Endothelial cell of umbilical vein (primary cell): ENCODE measurements around the gene RAB3B. TPM values are rescaled to one million over a fixed set of nuclear protein-coding genes. Genes with fewer than 3 reads are reported as not detected.

Experiments used
- BruUV-seq: library from RNA; stranded (reverse); fragments of 400-500 nt; replicated peaks from 2 replicates; lab custom pipeline; 2021; lab: Mats Ljungman, UMichigan
- CTCF ChIA-PET: fragments of 300-600, 350-600 bp; sonication (Branson Sonifier 250); formaldehyde crosslinking; loops from one replicate; lab custom pipeline; 2021; ENCODE audit warnings: antibody characterized with exemption, inconsistent platforms; lab: Charles Lee
- POLR2A ChIA-PET: fragments of 300-600, 350-600 bp; sonication (Branson Sonifier 250); formaldehyde crosslinking; loops from one replicate; lab custom pipeline; 2021; ENCODE audit warnings: antibody characterized with exemption, inconsistent platforms; lab: Charles Lee
- DNase-seq: peaks from one replicate; pipeline ENCODE4 v3.0.0-alpha.2; 2011; ENCODE audit warnings: low read depth, low spot score
- FAIRE-seq: peaks from 2 replicates; lab custom pipeline; 2011; peaks lifted over from hg19 to GRCh38; lab: Jason Lieb, UNC
- H2AFZ ChIP-seq: 2 replicates; pipeline ENCODE4 v1.6.0; 2012; ENCODE audit warnings: low read depth, low read length, control low read depth, inconsistent platforms
- H3K27ac ChIP-seq: 2 replicates; pipeline ENCODE4 v1.5.1; 2011; ENCODE audit warnings: low read depth, mild to moderate bottlenecking, control low read depth, low read length, moderate library complexity; ENCODE audit not compliant: insufficient read depth
- H3K27me3 ChIP-seq, 2 experiments: 2 replicates each; pipeline versions ENCODE4 v1.6.0 to v1.6.1; 2011; ENCODE audit warnings: low read length in 2 of 2, mixed read lengths in 1 of 2; ENCODE audit not compliant: control insufficient read depth in 2 of 2, insufficient read depth in 2 of 2
- H3K36me3 ChIP-seq, 2 experiments: 2 replicates in 1 of 2; 3 replicates in 1 of 2; pipeline ENCODE4 v1.5.1; 2011; ENCODE audit warnings: low read length in 2 of 2, mild to moderate bottlenecking in 1 of 2, moderate library complexity in 1 of 2; ENCODE audit not compliant: control insufficient read depth in 2 of 2, insufficient read depth in 2 of 2; ENCODE audit errors: extremely low read depth in 1 of 2
- H3K4me1 ChIP-seq: 3 replicates; pipeline ENCODE4 v1.5.1; 2011; ENCODE audit warnings: mild to moderate bottlenecking, low read length; ENCODE audit not compliant: control insufficient read depth, insufficient read depth; ENCODE audit errors: extremely low read depth
- H3K4me2 ChIP-seq: 2 replicates; pipeline ENCODE4 v1.6.1; 2011; ENCODE audit warnings: low read length, control low read depth, mixed read lengths; ENCODE audit not compliant: insufficient read depth
- H3K4me3 ChIP-seq, 3 experiments: fragments of 200-600 bp in 1 of 3; sonication (generic), shearing (Covaris generic) in 1 of 3; replicated peaks in 1 of 3; 2 replicates each; pipeline ENCODE4 v1.5.1; 2011 to 2016; ENCODE audit warnings: control low read depth in 3 of 3, low read length in 3 of 3, mild to moderate bottlenecking in 2 of 3, inconsistent platforms in 1 of 3, low read depth in 1 of 3, moderate library complexity in 1 of 3; ENCODE audit not compliant: insufficient read depth in 1 of 3
- H3K79me2 ChIP-seq: 2 replicates; pipeline ENCODE4 v1.6.0; 2012; ENCODE audit warnings: low read length, inconsistent platforms; ENCODE audit not compliant: control insufficient read depth, insufficient read depth
- H3K9ac ChIP-seq: replicated peaks from 2 replicates; pipeline ENCODE3; 2011; ENCODE audit warnings: low read length, control low read depth; ENCODE audit not compliant: insufficient read depth; ENCODE audit errors: extremely low read depth
- H3K9me1 ChIP-seq: replicated peaks from 3 replicates; pipeline ENCODE4 v1.6.0; 2011; ENCODE audit warnings: mild to moderate bottlenecking, low read length; ENCODE audit not compliant: control insufficient read depth, insufficient read depth; ENCODE audit errors: extremely low read depth
- H3K9me3 ChIP-seq: replicated peaks from 2 replicates; pipeline ENCODE4 v1.5.1; 2012; ENCODE audit warnings: low read length, inconsistent platforms; ENCODE audit not compliant: control insufficient read depth, insufficient read depth
- H4K20me1 ChIP-seq: replicated peaks from 2 replicates; pipeline ENCODE3; 2011; ENCODE audit warnings: mild to moderate bottlenecking, low read length; ENCODE audit not compliant: control insufficient read depth, insufficient read depth; ENCODE audit errors: extremely low read depth
- EZH2 ChIP-seq: IDR thresholded peaks from 2 replicates; pipeline ENCODE4 v1.6.1; 2012; ENCODE audit warnings: borderline replicate concordance, low read depth, mild to moderate bottlenecking, moderate library complexity, low read length, inconsistent platforms; ENCODE audit not compliant: severe bottlenecking
- FOS ChIP-seq: IDR thresholded peaks from 2 replicates; pipeline ENCODE4 v1.6.1; 2011; ENCODE audit warnings: mild to moderate bottlenecking, low read length, moderate library complexity, borderline replicate concordance; ENCODE audit not compliant: insufficient read depth
- GATA2 ChIP-seq: IDR thresholded peaks from 2 replicates; pipeline ENCODE4 v1.7.0; 2011; ENCODE audit warnings: low read depth, mild to moderate bottlenecking, moderate library complexity, mixed read lengths, low read length; ENCODE audit not compliant: insufficient read length, insufficient read depth
- JUN ChIP-seq: IDR thresholded peaks from 2 replicates; pipeline ENCODE4 v1.6.1; 2011; ENCODE audit warnings: borderline replicate concordance, low read depth; ENCODE audit not compliant: insufficient read length, insufficient read depth
- MAX ChIP-seq: IDR thresholded peaks from 2 replicates; pipeline ENCODE4 v1.6.1; 2011; ENCODE audit not compliant: insufficient read depth, insufficient read length
- MYC ChIP-seq: IDR thresholded peaks from one replicate; pipeline ENCODE4 v1.6.1; 2011; ENCODE audit warnings: mild to moderate bottlenecking, low read depth, low read length
- POLR2A ChIP-seq: IDR thresholded peaks from 2 replicates; pipeline ENCODE4 v1.6.1; 2012; ENCODE audit warnings: low read depth, mild to moderate bottlenecking, control low read depth, low read length
- POLR2AphosphoS5 ChIP-seq: IDR thresholded peaks from 2 replicates; pipeline ENCODE4 v1.6.1; 2012; ENCODE audit warnings: low read depth, mild to moderate bottlenecking, control low read depth, low read length, moderate library complexity; ENCODE audit not compliant: insufficient read depth
- dilution Hi-C: fragments of 300-500 bp; cut with MboI; formaldehyde crosslinking; loops from one replicate; pipeline ENCODE4 v1.15.0; 2019; ENCODE audit warnings: low sequenced_read_pairs; ENCODE audit not compliant: extremely low pct_ligation_motif_present
- intact Hi-C: fragments of 100-400 bp; cut with micrococcal nuclease; formaldehyde crosslinking; loops from one replicate; pipeline ENCODE4 v1.10.0; 2022
- polyA plus RNA-seq, 4 experiments: library from polyadenylated mRNA; depleted of rRNA in 3 of 4; stranded (reverse) in 3 of 4; unstranded in 1 of 4; fragments of >200 nt; gene quantifications; 2 replicates each; pipeline versions ENCODE4 v1.2.1 to v1.2.3, GENCODE V29; 2011 to 2012; ENCODE audit warnings: missing spikeins in 1 of 4
- total RNA-seq: library from RNA; stranded (reverse); gene quantifications from 2 replicates; pipeline ENCODE4 v1.2.3, GENCODE V29; 2021
- TF ChIP-seq, protein P1 (sequence below), 2 donors: IDR thresholded peaks; 1 replicate in 1 of 2; 2 replicates in 1 of 2; pipeline ENCODE4 v1.5.1; 2011; ENCODE audit warnings: low read length in 2 of 2, mild to moderate bottlenecking in 2 of 2, moderate library complexity in 2 of 2, control low read depth in 1 of 2, inconsistent platforms in 1 of 2, low read depth in 1 of 2; ENCODE audit not compliant: insufficient read depth in 1 of 2; ENCODE audit errors: extremely low read depth in 1 of 2

RAB3B gene
- total and polyA plus RNA-seq, 2 donors (not counting 3 experiments of a cell fraction or from before 2014, with no cell fraction given): 4.1 to 10.4 TPM

DNA sequence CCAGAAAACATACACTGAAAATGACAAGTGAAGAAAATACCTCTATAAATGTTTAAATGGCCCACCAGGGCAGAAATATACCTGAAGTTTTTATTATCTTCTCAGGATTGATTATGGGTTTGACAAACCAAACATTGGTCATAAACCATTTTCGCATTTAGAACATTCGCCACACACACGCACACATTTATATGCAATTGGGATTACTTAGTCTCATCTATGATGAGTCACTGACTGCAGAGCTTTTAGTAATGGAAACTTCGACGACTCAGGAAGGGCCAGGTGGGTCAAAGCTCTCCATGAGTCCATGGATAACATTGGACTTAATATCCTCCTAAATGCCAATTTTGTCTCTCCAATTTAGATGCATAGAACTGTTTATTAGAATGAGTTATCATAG lies 128.8 kb downstream of the RAB3B start:
- peak; percentile 15 for TF ChIP-seq JUN
- TF ChIP-seq, protein P1, sequence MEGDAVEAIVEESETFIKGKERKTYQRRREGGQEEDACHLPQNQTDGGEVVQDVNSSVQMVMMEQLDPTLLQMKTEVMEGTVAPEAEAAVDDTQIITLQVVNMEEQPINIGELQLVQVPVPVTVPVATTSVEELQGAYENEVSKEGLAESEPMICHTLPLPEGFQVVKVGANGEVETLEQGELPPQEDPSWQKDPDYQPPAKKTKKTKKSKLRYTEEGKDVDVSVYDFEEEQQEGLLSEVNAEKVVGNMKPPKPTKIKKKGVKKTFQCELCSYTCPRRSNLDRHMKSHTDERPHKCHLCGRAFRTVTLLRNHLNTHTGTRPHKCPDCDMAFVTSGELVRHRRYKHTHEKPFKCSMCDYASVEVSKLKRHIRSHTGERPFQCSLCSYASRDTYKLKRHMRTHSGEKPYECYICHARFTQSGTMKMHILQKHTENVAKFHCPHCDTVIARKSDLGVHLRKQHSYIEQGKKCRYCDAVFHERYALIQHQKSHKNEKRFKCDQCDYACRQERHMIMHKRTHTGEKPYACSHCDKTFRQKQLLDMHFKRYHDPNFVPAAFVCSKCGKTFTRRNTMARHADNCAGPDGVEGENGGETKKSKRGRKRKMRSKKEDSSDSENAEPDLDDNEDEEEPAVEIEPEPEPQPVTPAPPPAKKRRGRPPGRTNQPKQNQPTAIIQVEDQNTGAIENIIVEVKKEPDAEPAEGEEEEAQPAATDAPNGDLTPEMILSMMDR (IDR thresholded peaks at IDR 0.05; ENCODE audit: extremely low read depth in 1 of 2, insufficient read depth in 1 of 2, low read depth in 1 of 2, low read length in 2 of 2): no peak
- Histone ChIP-seq H2AFZ (no peak overlapping the region), H3K9me1 (no peaks in the 10 kb centered on the region), H3K4me1 (no peaks in the 10 kb centered on the region), H3K27ac (no peak overlapping the region), H3K9ac (no peak overlapping the region), H4K20me1 (peaks cover 2% of the 10 kb centered on the region), H3K27me3 (no peaks in the 10 kb centered on the region), H3K4me3 (no peak overlapping the region), H3K79me2 (peaks cover 46% of the 10 kb centered on the region), H3K4me2 (no peak overlapping the region), H3K9me3 (no peaks in the 10 kb centered on the region), H3K36me3 (no peaks in the 10 kb centered on the region)
- dilution Hi-C loops (no loop called here), intact Hi-C loops (no loop called here)
- POLR2A ChIA-PET: interaction anchor here (0.6 kb wide), 1 partner anchor 142 kb away, joined by 3 read pairs; no protein-coding TSS in a partner anchor
- BruUV-seq: no TSS peak
- DNase-seq (no peak), FAIRE-seq (no peak)
- CTCF ChIA-PET: interaction anchor here (0.9 kb wide), 1 partner anchor 25 kb away, joined by 3 read pairs; no protein-coding TSS in a partner anchor

- H3K4me1 ChIP-seq: no peaks in the 10 kb centered on the region
- H2AFZ ChIP-seq: no peak overlapping the region
- no peak overlapping the region for H3K4me2 ChIP-seq
- H3K9ac ChIP-seq: no peak overlapping the region
- H3K4me3 ChIP-seq: no peak overlapping the region
- H3K79me2 ChIP-seq: peaks cover 42% of the 10 kb centered on the region
- no peaks in the 10 kb centered on the region for H3K9me3 ChIP-seq
- CTCF ChIA-PET: interaction anchor here (1.5 kb wide), 1 partner anchor 9 kb away, joined by 4 read pairs; no protein-coding TSS in a partner anchor
- peaks cover 2% of the 10 kb centered on the region for H4K20me1 ChIP-seq
- intact Hi-C loops: no loop called here
- POLR2A ChIA-PET: no interaction called here
- H3K9me1 ChIP-seq: no peaks in the 10 kb centered on the region
- H3K27ac ChIP-seq: no peak overlapping the region
- no TSS peak for BruUV-seq
- TF ChIP-seq MAX: no peak
- TF ChIP-seq MYC: no peak
- TF ChIP-seq, protein P1 (IDR thresholded peaks at IDR 0.05; ENCODE audit: extremely low read depth in 1 of 2, insufficient read depth in 1 of 2, low read depth in 1 of 2, low read length in 2 of 2): no peak
- no peak for TF ChIP-seq GATA2
- TF ChIP-seq POLR2A: no peak
- no peak for TF ChIP-seq JUN
- TF ChIP-seq FOS: no peak
- TF ChIP-seq EZH2: no peak
- no peak for TF ChIP-seq POLR2AphosphoS5
- H3K36me3 ChIP-seq: no peaks in the 10 kb centered on the region
- DNase-seq (no peak), FAIRE-seq (no peak)
- H3K27me3 ChIP-seq: no peaks in the 10 kb centered on the region
- dilution Hi-C loops: no loop called here
Measured at GRCh38 chr1:51859735-51860134, 130.8 kb downstream of the RAB3B start.
